IPS-18a (cell line): ENCODE results near the gene HOXC13.

Experiments used
- H3K27ac ChIP-seq: one replicate; pipeline ENCODE4 v1.5.1; 2013; ENCODE audit warnings: low read length
- H3K27me3 ChIP-seq: one replicate; pipeline ENCODE4 v1.6.1; 2013; ENCODE audit warnings: mild to moderate bottlenecking, low read length; ENCODE audit not compliant: control insufficient read depth, insufficient read depth
- H3K36me3 ChIP-seq: one replicate; pipeline ENCODE4 v1.6.1; 2013; ENCODE audit warnings: low read depth, low read length; ENCODE audit not compliant: control insufficient read depth
- H3K4me1 ChIP-seq: one replicate; pipeline ENCODE4 v1.6.1; 2013; ENCODE audit warnings: low read depth, low read length; ENCODE audit not compliant: control insufficient read depth
- H3K4me3 ChIP-seq: one replicate; pipeline ENCODE4 v1.5.1; 2013; ENCODE audit warnings: low read length
- H3K9ac ChIP-seq: one replicate; pipeline ENCODE4 v1.6.1; 2013; ENCODE audit warnings: mild to moderate bottlenecking, low read length, moderate library complexity
- H3K9me3 ChIP-seq: one replicate; pipeline ENCODE4 v1.6.1; 2013; ENCODE audit warnings: low read depth, low read length; ENCODE audit not compliant: control insufficient read depth

Gene HOXC13

DNA sequence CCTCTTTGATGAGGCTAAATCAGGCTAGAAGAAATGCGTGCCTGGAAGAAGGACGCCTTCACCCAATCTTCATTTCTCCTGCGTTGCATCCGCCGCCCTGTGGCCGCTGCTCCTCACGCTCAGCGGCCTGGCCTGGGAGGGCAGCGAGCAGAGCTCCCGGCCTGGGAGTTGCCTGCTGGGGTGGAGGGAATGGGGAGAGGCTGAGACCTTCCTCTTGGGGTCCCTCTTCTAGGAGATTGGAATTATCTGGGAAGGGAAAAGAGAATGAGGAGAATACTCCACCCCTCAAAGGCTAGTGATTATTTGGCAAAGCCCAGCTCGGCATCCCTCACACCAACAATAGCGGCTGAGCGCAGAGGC is 13.7 kb downstream of the HOXC13 start:
- Histone ChIP-seq H3K4me3 (no peak overlapping the region), H3K27ac (no peak overlapping the region), H3K36me3 (no peaks in the 10 kb centered on the region), H3K4me1 (peaks cover 2% of the 10 kb centered on the region), H3K9ac (no peak overlapping the region), H3K27me3 (peaks cover 100% of the 10 kb centered on the region), H3K9me3 (no peaks in the 10 kb centered on the region)

DNA sequence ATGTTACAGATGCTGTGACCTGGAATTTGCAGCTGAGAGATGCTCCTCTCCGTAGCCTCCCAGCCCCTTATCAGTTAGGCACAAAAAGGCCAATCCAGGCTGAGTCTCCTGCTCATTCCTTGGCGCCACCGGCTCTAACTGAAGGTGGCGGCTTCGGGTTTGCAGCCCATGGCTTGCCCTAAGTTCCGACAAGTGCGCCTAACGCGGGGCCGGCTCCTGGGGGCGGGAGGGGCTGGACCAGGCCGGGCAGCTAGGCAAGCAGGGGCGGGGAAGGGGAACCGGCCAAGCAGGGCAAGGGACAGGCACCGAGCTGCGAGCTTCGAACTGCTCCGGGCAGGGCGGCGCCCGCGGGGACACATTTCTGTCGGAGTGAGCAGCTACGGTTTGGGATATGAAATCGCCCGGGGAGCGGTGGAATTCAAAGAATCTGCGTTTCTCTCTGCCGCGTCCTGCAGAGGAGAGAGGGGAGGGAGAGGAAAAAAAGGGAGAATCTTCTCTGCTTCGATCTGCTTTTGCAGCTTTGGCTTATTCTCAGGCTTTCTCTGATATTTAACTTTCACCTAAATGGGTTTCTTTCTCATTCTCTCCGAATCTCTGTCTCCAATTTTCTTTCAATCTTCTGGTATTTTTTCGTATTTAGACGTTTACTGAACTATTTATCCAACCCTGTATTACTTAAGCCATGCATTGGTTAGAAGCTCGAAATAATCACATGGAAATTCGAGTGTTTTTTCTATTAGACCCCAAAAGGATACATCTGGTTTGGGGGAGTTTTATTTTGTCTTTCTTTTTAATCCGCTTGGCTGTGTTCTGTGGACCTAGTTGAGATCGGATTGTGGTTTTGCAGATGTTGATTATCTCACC is 14.5 kb downstream of the HOXC13 start:
- Histone ChIP-seq H3K27ac (no peak overlapping the region), H3K9ac (no peak overlapping the region), H3K36me3 (no peaks in the 10 kb centered on the region), H3K27me3 (peaks cover 100% of the 10 kb centered on the region), H3K4me1 (peaks cover 2% of the 10 kb centered on the region), H3K9me3 (no peaks in the 10 kb centered on the region), H3K4me3 (no peak overlapping the region)

DNA sequence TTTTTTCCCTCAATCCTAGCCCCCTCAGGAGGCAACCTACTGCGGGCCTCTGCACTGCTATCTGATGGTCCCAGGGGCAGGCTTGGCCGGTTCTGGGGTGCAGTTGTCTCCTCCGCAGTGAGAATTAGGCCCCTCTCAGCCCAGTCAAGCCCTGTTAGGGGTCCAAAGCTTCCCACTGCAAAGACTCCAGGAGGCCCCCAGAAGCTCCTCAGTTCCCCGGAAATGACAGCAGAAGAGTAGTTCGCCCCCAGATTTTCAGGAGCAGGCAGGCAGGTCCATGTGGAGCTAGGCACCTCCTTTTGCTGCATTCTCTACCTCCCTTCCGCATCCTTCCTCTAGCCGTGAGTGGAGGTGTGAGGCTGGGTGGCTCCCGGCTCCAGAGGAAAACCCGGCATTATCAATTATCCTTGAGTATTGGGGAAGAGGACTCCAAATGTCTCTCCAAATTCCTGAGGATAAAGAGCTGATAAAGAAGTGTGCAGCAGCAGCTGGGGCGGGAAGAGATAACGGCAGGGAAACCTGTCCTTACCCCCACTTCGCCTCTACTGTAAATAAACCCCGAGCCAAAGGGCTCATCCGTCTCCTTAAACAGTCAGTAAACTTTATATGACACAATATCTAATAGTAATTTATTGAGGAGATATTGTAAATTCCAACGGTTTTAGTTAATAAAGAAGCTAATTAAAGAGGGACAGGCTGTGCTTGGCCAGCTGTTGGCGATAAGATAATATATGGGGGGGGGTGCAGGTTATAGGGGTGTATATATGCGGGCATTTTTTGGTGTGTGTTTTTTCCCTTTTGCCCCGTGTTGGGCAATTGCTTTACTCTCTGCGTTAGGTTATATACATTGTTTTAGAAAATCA is 15.4 kb downstream of the HOXC13 start:
- H3K4me3 ChIP-seq, result no peak overlapping the region
- peaks cover 100% of the 10 kb centered on the region for H3K27me3 ChIP-seq
- H3K27ac ChIP-seq, result no peak overlapping the region
- H3K9me3 ChIP-seq, result no peaks in the 10 kb centered on the region
- no peaks in the 10 kb centered on the region for H3K36me3 ChIP-seq
- H3K4me1 ChIP-seq, result peaks cover 2% of the 10 kb centered on the region
- no peak overlapping the region for H3K9ac ChIP-seq

DNA sequence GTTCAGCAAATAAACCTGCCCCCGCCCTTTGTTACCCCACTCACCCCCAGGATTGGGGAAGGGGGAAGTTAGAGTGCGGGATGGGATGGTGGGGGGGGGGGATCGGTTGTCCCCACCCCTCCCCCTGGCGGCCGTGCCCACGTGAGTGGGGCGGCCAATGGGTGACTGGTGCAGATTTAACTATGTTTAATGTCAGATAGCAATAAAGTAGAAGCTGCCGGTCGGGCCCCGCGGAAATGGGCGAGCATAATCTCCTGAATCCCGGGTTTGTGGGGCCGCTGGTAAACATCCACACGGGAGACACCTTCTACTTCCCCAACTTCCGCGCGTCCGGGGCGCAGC is 16.0 kb downstream of the HOXC13 start, which contains the start of gene HOXC12:
Gene HOXC12, plus strand, starts transcription at position 210 of the 342 bp plus-strand sequence. Its CDS starts 27 bp downstream, at position 237.
- peaks cover 2% of the 10 kb centered on the region for H3K4me1 ChIP-seq
- peaks cover 100% of the 10 kb centered on the region for H3K27me3 ChIP-seq
- H3K9ac ChIP-seq, result no peak within 1 kb of the TSS
- no peaks in the 10 kb centered on the region for H3K9me3 ChIP-seq
- H3K4me3 ChIP-seq, result no peak within 1 kb of the TSS
- H3K36me3 ChIP-seq, result no peaks in the 10 kb centered on the region
- no peak within 1 kb of the TSS for H3K27ac ChIP-seq

DNA sequence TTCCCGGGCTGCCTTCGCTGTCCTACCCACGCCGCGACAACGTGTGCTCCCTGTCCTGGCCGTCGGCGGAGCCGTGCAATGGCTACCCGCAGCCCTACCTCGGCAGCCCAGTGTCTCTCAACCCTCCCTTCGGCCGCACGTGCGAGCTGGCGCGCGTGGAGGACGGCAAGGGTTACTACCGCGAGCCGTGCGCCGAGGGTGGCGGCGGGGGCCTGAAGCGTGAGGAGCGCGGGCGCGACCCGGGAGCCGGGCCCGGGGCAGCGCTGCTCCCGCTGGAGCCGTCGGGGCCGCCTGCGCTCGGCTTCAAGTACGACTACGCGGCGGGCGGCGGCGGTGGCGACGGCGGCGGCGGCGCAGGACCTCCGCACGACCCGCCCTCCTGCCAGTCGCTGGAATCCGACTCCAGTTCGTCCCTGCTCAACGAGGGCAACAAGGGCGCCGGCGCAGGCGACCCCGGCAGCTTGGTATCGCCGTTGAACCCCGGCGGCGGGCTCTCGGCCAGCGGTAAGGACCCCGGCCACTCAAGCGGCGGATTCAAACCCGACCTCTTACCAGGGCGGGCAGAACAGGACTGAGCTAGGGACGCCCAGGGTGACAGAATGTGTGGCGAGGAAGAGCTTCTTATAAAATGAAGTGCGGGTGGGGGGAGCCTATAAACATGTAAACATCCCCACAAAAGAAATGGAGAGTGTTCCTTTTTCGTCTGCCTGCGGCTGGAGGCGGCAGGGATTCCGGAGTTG is 16.6 kb downstream of the HOXC13 start:
- H3K27me3 ChIP-seq, result peaks cover 100% of the 10 kb centered on the region
- H3K36me3 ChIP-seq, result no peaks in the 10 kb centered on the region
- no peak overlapping the region for H3K4me3 ChIP-seq
- no peaks in the 10 kb centered on the region for H3K9me3 ChIP-seq
- H3K27ac ChIP-seq, result no peak overlapping the region
- H3K9ac ChIP-seq, result no peak overlapping the region
- no peaks in the 10 kb centered on the region for H3K4me1 ChIP-seq

DNA sequence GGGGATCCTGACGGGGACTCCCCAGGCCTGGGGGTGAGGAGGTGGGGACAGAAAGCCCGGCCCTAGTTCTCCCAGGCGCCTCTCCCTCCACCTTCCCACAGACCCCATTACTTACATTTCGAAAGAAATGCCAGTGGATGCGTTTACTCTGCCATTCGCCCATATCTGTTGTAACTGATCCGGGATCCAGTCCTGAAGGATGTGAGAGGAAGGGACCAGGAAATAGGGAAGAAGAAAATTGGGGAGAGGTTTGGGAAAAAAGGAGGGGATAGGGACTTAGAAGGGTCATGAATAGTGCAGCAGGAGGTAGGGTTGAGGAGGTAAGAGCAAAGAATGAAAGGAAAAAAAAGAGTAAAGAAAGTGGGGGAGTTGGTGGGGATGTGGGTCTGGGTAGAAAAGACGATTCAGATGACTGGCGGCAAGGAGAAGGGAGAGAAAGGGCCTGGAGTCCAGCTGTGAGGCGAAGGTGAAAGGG is 17.2 kb downstream of the HOXC13 start:
- Histone ChIP-seq H3K9me3 (no peaks in the 10 kb centered on the region), H3K4me3 (no peak overlapping the region), H3K27ac (no peak overlapping the region), H3K36me3 (no peaks in the 10 kb centered on the region), H3K27me3 (peaks cover 100% of the 10 kb centered on the region), H3K9ac (no peak overlapping the region), H3K4me1 (no peaks in the 10 kb centered on the region)

DNA sequence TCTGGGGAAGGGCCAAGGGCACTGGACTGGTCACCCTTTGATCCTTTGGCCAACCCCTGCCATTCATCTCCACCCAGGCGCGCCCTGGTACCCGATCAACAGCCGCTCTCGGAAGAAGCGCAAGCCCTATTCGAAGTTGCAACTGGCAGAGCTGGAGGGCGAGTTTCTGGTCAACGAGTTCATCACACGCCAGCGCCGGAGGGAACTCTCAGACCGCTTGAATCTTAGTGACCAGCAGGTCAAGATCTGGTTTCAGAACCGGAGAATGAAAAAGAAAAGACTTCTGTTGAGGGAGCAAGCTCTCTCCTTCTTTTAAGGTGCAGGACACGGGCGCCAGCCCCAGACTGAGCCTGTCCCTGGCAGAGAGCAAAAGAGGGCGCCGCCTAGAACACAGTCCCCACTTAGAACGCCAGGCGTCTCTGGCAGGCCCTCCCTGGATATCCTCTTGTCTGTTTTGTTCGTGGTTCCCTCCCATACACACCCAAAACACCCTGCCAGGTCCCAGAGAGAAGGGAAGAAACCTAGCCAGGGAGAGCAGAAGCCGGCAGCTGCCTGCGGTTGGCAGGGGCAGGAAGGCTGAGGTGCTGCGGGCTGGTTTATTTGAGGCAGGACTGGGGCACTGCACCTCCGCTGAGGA is 17.7 kb downstream of the HOXC13 start:
- peaks cover 100% of the 10 kb centered on the region for H3K27me3 ChIP-seq

DNA sequence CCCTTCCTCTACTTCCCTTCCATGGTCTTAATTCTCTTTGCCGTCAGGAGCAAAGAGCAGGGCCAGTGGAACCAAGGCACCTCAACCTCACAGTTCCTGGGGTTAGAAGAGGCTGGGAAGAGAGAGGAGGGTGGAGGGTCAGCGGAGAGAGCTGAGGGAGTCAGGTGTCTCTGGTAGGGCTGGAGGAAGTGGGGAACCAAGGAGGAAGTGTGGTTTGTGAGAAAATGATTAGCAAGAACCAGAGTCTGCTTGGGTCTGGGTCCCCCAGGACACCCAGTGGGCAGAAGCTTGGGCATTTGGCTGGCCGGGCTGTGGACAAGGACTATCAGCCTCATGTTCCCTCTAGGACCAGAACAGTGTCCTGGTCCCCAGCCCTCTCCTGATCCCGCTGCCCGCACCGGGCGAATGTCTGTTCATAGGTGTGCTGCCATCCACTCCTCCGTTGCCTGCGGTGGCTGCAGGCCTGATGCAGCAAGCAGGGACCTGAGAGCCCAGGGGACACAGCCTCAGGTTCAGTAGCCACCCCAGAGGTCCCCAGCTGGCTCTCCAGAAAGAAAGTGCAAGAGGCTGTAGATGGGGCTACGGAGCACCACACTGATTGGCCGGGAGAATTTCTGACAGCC is 18.4 kb downstream of the HOXC13 start:
- Histone ChIP-seq H3K27ac (no peak overlapping the region), H3K9me3 (no peaks in the 10 kb centered on the region), H3K36me3 (no peaks in the 10 kb centered on the region), H3K9ac (no peak overlapping the region), H3K4me3 (no peak overlapping the region), H3K27me3 (peaks cover 100% of the 10 kb centered on the region), H3K4me1 (no peaks in the 10 kb centered on the region)

More for the DNA sequence above, 17.7 kb downstream of the HOXC13 start:
- Histone ChIP-seq H3K4me3 (no peak overlapping the region), H3K4me1 (no peaks in the 10 kb centered on the region), H3K27ac (no peak overlapping the region), H3K9me3 (no peaks in the 10 kb centered on the region), H3K36me3 (no peaks in the 10 kb centered on the region), H3K9ac (no peak overlapping the region)

DNA sequence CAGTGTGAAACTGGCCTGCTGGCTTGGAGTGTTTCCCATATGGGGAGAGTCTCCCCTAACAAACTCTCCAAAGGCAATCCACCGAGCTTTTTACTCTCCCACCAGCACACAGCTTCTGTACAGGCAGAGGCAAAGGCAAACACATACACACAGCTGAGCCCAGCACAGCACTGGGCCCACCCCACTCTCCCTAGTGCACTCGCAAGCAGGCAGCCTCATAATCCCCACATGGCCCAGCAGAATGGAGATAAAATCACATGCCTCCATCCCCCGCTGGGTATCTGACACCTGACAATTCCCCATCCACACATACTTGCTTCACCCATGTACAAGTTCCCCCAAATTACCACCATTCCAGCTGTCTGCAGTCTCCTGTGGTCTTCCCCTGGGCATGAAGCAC is 19.5 kb downstream of the HOXC13 start:
- no peaks in the 10 kb centered on the region for H3K36me3 ChIP-seq
- H3K4me1 ChIP-seq, result no peaks in the 10 kb centered on the region
- H3K4me3 ChIP-seq, result no peak overlapping the region
- H3K9ac ChIP-seq, result no peak overlapping the region
- H3K27me3 ChIP-seq, result peaks cover 100% of the 10 kb centered on the region
- H3K9me3 ChIP-seq, result no peaks in the 10 kb centered on the region
- no peak overlapping the region for H3K27ac ChIP-seq

DNA sequence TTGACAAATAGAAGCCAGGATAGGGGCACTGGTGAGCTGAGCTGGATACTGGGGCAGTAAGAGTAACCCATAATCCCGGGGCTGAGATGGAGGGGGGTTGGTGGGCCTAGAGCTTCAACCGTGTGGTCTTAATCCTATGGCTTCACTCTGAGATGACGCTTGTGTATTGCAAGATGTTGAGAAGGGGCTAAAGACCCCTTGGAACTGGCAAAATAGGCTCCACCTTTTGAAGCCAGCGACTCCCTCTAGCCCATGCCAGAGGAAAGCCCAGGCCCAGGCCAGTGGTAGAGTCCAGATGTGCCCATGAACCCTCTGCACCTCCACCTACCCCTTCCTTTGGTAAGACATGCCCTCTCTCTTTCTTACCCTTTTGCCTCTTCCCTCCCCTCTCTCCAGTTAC is 20.7 kb downstream of the HOXC13 start:
- H3K9ac ChIP-seq, result no peak overlapping the region
- no peaks in the 10 kb centered on the region for H3K36me3 ChIP-seq
- peaks cover 100% of the 10 kb centered on the region for H3K27me3 ChIP-seq
- H3K4me1 ChIP-seq, result no peaks in the 10 kb centered on the region
- H3K9me3 ChIP-seq, result no peaks in the 10 kb centered on the region
- no peak overlapping the region for H3K4me3 ChIP-seq
- no peak overlapping the region for H3K27ac ChIP-seq
